Adipose tissue (tissue), 3 donors: ENCODE results near the gene TTLL5. TPM values are rescaled to one million over a fixed set of nuclear protein-coding genes. Genes with fewer than 3 reads are reported as not detected.
"Not testable (repeated sequence)": the region's sequence is repeated elsewhere in the genome, so short reads cannot be mapped to it uniquely, and the experiment has no call there.

Source experiments
- H3K27ac ChIP-seq: one replicate; pipeline ENCODE4 v1.5.1; 2013; ENCODE audit warnings: low read depth, low read length
- WGBS, 3 donors: extraction: QIAGEN DNeasy Blood & Tissue Kit; methylation state at CpG; one replicate each; pipeline ENCODE4 v1.1.7; 2013; 5-methylcytosine and 5-hydroxymethylcytosine counted together
- polyA plus RNA-seq, 3 donors: library from polyadenylated mRNA; stranded (reverse); fragments of 200-250 nt; gene quantifications; one replicate each; pipeline ENCODE4 v1.2.3, GENCODE V29; 2013
- donor health status: healthy with polysubstance abuse.
- donor health status: Bipolar disorder and iron deficiency.
- donor health status: healthy.

The TTLL5 gene
- polyA plus RNA-seq, 3 donors = 6.3 to 12.9 (median 8.9) TPM

DNA sequence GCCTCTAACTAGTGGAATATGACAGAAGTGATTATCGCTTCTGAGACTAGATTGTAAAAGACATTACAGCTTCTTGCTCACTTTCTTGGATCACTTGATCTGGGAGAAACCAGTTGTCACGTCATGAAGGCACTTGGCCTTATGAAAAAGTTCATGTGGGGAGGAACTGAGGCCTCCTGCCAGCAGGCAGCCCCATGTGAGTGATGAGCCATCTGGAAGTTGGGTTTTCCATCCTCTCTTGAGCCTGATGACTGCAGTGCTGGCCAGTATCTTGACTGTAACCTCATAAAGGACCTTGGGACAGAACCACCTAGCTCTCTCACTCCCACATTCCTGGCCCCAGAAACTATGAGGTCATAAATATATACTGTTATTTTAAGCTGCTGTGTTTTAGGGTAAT, 28.0 kb downstream of the TTLL5 start:
- H3K27ac ChIP-seq = no peak overlapping the region
- WGBS, 3 donors = 57 to 91% (median 71%) methylated on average over 2 of the region's 2 CpGs

DNA sequence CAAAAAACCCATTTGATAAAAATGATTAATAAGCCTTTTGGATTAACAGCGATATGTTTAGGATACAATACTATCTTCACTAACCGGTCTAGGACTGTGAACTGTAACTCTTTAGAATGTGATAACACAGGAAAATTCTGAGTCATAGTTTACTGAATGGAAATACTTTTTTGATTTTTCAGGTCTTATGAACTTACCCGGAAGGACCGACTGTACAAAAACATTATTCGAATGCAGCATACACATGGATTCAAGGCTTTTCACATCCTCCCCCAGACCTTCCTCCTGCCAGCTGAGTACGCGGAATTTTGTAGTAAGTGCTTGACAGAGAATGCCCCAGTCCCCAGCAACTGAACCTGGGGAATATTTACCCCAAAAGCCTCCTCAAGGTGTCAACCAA, 29.0 kb downstream of the TTLL5 start:
- 90 to 92% (median 91%) methylated on average over 7 of the region's 7 CpGs for WGBS, 3 donors
- no peak overlapping the region for H3K27ac ChIP-seq

DNA sequence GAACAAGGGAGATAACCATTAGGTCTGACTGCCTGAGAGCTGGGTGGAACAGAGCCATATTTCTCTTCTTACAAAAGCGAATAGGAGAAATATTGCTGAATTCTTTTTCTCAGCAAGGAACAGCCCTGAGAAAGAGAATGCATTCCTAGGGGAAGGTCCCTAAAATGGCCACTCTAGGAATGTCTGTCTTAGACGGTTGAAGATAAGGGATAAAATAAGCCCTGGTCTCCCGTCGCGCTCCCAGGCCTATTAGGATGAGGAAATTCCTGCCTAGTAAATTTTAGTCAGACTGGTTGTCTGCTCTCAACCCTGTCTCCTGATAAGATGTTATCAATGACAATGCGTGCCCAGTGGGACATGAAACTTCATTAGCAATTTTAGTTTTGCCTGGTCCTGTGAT, 34.0 kb downstream of the TTLL5 start:
- 98% methylated on average over 6 of the region's 6 CpGs for WGBS, 3 donors

DNA sequence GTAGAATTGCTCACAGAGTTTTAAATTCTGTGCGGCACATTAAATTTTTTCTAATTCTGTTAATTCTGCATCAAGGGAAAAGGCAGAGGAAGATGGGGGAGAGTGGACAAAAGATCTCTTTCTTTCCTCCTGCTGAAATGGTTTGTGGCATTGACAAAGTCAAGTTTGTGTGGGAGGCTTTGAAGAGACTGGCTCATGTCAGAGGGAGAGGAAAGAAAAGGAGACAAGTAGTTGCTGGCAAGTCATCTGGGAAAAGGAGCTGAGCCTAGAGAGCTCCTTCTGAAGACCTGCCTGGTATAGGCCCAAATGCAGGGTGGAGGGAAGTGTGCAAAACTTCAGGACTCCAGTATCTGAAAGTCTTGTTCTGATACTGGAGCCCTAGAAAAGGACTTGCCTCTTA, 36.3 kb downstream of the TTLL5 start:
- WGBS, 3 donors = 91 to 96% (median 93%) methylated on average over 1 of the region's 1 CpG
- no peak overlapping the region for H3K27ac ChIP-seq

More for the DNA sequence above, 34.0 kb downstream of the TTLL5 start:
- not testable (repeated sequence) for H3K27ac ChIP-seq

DNA sequence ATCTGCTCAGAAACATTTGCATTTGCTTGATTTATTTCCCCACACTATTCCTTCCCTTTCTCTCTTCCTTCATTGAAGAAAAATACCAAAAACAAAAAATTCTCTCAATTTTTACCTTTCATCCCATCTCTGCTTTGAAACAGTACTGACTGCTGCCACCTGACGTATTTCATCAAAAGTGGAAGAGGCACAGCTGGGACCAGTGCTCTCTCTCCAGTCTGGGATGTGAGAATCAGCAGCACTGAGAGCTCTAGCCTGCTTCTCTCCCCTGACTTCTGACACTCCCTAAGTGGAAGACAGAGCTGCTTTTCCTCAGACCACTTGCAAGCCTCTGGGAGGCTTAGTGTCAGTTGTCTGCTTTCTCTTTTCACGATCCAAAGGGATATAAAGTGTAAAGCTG, 36.9 kb downstream of the TTLL5 start:
- 82 to 90% (median 89%) methylated on average over 2 of the region's 2 CpGs for WGBS, 3 donors
- H3K27ac ChIP-seq = no peak overlapping the region

DNA sequence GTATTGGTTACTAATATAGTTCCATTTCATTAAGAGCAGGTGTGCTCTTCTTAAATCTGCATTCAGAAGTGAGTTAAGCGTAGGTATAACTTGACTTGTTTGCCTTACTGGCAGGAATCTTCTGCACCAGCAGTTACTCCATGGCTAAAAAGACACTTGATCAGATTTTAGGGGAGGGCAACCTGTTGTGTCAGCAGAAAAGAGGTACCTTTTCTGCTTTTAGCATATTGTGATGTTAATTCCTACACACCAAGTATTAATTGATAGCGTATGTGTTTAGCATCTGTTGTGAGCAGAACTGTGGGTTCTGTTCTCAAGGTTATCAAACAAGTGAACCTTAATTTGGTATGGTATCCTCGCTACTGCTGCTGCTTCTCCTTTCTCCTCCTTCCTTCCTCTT, 38.3 kb downstream of the TTLL5 start:
- WGBS, 3 donors = 85 to 98% (median 90%) methylated on average over 3 of the region's 3 CpGs
- no peak overlapping the region for H3K27ac ChIP-seq

DNA sequence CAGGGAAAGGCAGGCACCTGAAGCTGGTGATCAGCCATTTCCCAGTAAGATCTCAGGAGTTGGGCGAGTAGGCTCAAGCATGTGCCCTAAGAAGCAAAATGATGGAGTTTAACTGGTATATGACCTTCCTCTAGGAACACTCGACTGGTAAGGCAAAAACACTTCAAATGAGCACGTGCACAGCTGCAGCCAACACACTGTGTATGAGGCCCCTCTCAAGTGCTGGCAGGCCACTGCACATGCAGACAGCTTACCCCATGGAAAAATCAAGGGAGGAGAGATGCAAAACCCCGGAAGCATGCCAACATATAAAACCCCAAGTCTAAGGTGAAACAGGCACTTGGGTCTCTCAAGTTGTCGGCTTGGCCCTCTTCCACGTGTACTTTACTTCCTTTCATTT, 39.2 kb downstream of the TTLL5 start:
- 92 to 93% (median 93%) methylated on average over 6 of the region's 6 CpGs for WGBS, 3 donors
- H3K27ac ChIP-seq = no peak overlapping the region

DNA sequence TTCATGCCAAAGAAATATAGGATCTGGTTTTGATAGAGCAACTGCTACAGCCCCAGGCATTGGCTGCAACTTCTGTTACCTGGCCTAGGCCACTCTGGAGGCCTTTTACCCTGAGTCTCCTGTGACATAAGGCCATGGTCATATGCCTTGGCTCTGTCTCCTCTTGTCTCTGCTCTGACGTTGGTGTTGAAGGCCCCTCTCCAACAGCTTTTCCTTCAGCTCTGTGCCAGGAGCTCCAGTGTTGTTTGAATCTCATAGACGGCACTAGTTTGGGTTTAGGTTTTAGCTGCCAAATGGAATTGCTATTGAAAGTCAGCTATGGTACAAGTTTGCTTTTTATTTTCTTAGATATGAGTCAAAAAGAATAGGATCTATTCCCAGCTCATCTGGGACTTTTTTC, 41.1 kb downstream of the TTLL5 start:
- H3K27ac ChIP-seq = no peak overlapping the region
- WGBS, 3 donors = 58 to 73% (median 61%) methylated on average over 2 of the region's 2 CpGs

DNA sequence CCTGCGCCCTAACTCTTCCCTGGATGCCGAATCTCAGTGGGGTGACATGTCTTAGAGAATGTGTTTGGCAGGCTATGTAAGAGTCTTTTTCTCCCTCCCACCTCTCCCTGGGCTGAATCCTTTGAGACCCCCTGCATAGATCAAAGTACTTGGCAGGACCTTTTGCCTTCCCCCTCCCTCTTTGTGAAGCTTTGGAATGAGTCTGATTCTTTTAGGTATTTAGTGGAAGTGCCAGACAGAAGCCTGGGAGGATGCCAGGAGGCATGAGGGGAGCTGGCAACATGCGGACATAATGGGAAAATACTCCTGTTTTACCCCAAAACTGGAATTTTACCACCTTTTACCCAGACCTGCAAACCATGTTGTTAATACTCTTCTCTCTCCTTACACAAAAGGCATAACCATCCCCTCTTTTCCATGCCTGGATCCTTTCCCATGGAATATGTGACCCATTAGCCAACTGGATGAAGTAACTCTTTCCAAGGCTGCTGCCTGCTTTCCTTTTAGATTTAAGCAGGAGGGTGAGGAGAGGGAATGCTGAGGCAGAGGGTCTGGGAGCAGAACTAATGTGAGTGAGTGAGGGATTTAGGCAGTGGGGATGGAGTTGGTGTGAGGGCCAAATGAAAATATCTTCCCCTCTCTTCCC, 41.7 kb downstream of the TTLL5 start:
- no peak overlapping the region for H3K27ac ChIP-seq
- 74 to 77% (median 74%) methylated on average over 3 of the region's 3 CpGs for WGBS, 3 donors

DNA sequence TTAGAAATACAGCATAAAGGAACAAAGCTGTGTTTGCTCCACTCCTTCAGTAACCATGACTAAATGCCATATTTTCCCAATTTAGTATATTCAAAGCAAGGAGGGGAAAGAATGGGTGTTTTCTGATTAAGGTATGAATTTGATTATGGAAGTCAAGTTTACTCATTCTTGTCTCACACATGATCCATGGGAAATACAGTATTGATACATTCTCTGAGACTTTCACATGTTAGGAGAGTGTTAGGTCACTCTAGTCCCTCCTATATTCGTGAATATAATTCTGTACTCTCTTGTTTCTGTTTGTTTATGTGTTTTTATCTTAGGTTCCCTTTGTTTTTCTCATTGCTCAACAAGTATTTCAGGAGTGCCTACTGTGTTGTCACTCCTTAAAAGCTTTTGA, 42.4 kb downstream of the TTLL5 start:
- H3K27ac ChIP-seq = no peak overlapping the region

DNA sequence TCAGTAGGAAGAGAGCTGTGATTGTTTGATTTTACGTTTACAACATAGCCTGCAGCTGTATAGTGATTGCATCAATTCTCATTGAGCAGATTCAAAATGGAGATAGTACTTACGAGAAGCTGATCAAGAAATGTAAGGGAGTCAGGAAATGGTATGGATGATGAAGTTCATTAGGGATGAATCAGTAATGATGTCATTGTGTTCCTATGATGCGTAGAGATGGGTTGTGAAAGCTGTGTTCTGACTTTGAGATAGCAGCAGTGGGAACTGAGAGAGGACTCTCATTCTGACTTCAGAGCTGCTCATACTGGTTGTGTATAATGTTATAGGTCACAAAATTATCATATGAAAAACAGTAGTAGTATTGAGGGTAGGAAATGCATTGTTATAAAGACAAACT, 44.0 kb downstream of the TTLL5 start:
- no peak overlapping the region for H3K27ac ChIP-seq
- 90 to 94% (median 90%) methylated on average over 3 of the region's 3 CpGs for WGBS, 3 donors

More for the DNA sequence above, 42.4 kb downstream of the TTLL5 start:
- 68 to 90% (median 90%) methylated on average over 1 of the region's 1 CpG for WGBS, 3 donors

DNA sequence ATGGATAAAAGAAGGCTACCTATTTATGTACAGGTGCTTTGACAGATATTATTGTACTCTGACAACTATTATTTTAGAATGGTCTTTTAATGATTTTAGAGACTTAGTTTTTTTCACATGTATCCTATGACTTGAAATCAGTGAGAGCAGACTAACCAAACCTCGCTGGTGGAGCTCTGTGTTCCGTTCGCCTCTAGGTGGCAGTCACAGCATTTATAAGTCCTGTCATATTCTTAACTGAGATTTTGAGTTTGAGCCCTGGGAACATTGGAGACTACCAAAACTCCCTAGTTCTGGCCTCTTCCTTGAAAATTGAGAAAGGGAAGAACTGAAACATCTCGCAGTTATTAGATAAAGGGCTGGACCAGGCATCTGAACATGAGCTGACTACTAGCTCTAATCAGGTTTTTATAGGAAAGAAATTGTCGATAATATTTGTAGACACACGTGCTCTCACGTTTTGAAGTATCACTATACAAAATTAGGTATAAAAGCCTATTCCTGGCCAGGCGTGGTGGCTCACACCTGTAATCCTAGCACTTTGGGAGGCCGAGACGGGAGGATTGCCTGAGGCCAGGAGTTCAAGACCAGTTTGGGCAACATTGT, 48.3 kb downstream of the TTLL5 start:
- 53 to 60% (median 59%) methylated on average over 10 of the region's 10 CpGs for WGBS, 3 donors
- H3K27ac ChIP-seq = no peak overlapping the region

DNA sequence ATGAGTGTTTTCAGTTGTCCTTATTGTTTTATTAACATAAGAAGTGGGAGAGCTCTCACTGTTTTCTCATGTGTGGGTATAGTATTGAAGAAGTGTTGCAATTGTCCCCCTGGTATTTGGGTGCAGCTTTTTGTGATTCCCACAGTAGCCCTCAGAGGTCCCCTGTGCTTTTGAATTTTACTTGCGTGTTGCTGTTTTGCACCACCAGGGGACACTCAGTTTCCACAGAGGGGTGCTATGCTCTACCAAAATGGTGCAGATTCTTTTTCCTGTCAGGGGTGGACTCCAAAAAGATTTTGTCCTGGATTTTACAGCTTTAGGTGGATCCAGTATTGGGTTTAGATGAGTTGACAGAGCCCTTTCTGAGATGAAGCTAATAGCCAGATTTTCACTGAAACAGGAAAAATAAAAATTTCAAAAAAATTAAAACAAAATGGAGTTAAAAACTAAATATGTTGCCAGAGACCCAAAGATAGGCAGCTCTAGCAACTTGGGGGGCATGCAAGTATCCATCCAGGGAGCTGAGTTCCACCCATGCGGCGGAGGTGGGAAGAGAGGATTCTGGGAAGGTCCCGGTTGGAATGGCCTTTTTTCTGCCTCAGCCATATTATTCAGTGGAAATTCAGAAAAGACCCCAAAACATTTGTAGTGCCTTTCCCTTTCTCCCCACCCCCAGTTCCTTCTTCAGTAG, 50.2 kb downstream of the TTLL5 start:
- 78 to 90% (median 86%) methylated on average over 4 of the region's 4 CpGs for WGBS, 3 donors
- no peak overlapping the region for H3K27ac ChIP-seq

DNA sequence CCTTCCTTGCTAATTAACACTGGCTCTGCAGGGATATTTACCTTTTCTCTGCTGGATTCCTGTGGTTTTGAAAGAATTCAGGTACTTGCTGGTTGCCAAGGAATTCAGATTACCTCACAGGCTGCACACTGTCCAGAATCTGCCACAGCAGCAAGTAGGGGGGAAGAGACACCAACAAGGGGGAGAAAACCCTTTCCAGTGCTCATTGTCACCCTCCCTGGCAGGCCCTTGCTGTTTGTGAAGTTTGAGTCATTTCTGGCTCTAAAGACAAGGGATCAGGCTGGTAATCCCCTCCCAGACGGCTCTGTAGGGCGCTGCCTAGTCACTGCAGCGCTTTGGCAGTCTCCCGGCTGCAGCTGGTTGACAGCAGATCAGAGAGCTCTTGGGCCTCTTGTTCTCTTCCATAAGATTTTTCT, 50.8 kb downstream of the TTLL5 start:
- H3K27ac ChIP-seq = no peak overlapping the region
- 37 to 64% (median 63%) methylated on average over 4 of the region's 4 CpGs for WGBS, 3 donors

DNA sequence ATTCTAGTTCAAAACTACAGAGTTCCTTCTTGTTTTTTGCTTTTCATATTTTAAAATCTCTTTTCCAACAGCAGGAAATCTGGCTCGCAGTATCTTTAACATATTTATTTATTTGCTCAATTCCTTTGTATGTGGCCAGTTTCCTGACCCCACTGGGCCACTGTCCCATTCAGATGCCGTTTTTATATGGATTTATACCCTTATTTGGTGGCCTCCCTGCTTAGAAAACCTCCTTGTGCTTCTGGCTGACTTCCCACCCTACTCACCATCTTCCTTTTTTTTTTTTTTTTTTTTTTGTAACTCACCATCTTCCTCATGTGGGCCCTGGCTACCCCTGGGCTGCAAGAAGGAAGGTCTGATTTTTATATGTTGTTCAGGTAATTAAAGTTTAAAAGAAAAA, 53.9 kb downstream of the TTLL5 start:
- no peak overlapping the region for H3K27ac ChIP-seq
- 55 to 68% (median 61%) methylated on average over 2 of the region's 2 CpGs for WGBS, 3 donors

DNA sequence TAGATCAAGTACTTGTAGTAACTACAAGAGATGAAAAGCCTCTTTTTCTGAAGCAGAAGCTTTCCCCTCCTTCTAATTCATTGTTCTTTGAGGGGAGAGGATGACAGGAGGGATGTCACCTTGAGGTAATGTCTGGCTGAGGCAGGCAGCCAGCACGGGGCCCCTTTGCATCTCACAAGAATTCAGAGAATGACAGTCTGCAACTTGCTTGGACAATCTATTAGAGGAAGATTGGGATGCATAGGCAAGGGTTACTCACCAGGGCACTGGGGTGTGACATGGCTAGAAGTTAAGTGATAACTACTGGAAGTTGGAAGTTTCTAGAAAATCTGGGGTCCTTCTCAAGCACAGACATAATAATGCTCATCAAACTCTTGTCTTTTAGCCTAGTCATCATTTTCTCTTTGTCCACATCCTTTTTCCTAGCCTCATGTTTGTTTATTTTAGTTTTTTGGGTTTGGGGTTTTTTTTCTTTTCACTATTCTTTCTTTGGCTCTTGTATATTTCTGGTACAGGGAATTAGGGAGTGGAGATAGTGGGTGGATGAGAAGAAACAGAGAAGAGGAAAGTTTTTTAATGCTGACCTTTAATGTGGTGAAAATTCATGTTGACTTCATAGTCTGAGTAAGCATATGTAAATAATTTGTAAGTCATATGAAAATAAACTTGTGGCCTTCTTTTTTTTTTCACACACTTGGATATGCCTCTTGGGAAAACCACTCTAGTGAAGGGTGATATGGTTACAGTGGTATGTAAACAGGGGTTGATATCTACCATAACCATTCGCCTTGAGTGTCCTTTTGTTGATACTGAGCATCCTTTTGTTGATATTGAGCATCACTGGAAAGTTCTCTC, 55.1 kb downstream of the TTLL5 start:
- WGBS, 3 donors = 69 to 73% (median 71%) methylated on average over 2 of the region's 2 CpGs
- H3K27ac ChIP-seq = no peak overlapping the region

DNA sequence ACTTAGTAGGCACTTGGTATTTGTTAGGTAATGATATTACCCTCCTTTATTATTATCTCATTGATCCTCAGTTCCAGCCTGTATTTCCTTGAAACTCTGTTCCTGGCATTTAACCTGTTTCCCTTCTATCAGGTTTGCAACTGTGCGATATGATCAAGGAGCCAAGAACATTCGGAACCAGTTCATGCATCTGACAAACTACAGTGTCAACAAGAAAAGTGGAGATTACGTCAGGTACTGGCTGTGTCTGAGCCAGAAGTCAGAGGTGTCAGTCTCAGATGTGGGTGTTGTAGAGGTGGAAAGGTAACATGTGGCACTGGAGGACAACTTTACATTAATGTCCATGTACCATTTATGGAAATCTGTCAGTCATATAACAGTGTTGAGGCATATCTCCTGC, 56.7 kb downstream of the TTLL5 start:
- WGBS, 3 donors = 27 to 89% (median 88%) methylated on average over 3 of the region's 3 CpGs
- H3K27ac ChIP-seq = no peak overlapping the region

DNA sequence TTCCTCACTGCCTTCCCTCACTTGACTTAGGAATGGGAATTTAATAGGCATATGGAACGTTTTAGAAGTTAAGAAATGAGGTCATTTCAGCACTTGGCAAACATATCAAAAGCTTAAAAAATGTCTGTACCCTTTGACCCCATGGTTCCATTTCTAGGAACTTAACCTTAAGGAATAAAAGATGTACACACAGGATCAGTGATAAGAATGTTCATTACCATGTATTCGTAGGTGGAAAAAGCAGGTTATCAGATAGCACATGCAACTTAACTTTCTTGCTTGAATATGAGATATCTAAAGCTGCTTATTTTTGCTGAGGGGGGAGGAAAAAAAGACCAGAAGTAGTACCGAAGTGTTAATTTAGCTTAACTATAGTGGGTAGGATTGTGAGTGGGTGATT, 57.2 kb downstream of the TTLL5 start:
- no peak overlapping the region for H3K27ac ChIP-seq
- 53 to 75% (median 74%) methylated on average over 3 of the region's 3 CpGs for WGBS, 3 donors

DNA sequence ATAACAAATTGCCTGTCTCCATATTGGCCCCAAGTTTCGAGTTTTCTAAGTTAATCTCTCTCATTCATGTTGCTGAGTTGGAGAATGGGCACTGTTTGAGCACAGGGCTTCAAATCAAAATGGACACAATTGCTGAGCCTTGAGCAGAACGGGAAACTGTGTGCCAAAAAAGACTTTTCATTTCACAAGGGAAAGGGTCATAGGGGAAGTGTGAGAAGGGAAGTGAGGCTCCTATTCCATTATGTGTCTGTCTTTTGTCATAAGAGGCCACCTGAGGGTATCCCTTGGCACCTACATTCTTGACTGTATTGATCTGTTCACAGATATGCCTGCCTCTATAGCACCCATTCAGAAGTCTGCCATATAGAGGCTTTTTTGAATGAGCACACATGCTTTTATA, 59.1 kb downstream of the TTLL5 start:
- WGBS, 3 donors = 74 to 82% (median 82%) methylated on average over 2 of the region's 2 CpGs
- no peak overlapping the region for H3K27ac ChIP-seq
